Cardiac fibroblast (primary cell): ENCODE results near the gene DNM3.
A peak's percentile ranks its signal among the peaks of the same experiment; 100 is the strongest.

ENCODE experiments used
- DNase-seq, 2 donors: peaks; one replicate each; pipeline versions ENCODE4 v3.0.0 to v3.0.0-alpha.2; 2010; ENCODE audit warnings: low read depth in 2 of 2
- H3K4me3 ChIP-seq, 2 donors: replicated peaks in 1 of 2; 1 replicate in 1 of 2; 2 replicates in 1 of 2; pipeline ENCODE4 v1.5.1; 2011; ENCODE audit warnings: low read depth in 2 of 2, low read length in 2 of 2, mild to moderate bottlenecking in 2 of 2, moderate library complexity in 1 of 2
- CTCF ChIP-seq: IDR thresholded peaks from one replicate; pipeline ENCODE4 v1.5.1; 2011; ENCODE audit warnings: low read depth, mild to moderate bottlenecking, low read length, inconsistent platforms

DNM3 gene

GRCh38 chr1:172125812-172126430 is 284.6 kb downstream of the DNM3 start:
- H3K4me3 ChIP-seq: no peak overlapping the region
- DNase-seq: no peak
- TF ChIP-seq CTCF: no peak

DNA sequence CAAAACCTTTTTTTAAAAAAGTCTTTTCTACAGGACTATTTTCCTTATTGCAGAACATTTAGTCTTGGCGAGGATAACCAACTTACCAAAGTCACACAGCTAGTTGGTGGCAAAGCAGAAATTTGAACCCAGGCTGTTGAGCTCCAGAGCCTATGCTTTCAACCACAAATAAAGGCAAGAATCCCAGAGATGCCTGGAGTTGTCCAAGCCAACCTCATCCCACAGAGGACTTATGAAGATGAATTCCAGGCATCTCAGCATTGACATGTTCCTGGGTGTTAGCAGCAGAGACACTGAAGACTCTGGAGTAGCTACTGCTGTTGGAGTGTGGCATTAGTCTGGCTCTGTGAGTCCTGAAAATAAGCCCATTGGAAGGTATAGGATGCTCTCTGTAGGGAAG is 291.5 kb downstream of the DNM3 start:
- TF ChIP-seq CTCF: no peak
- no peak overlapping the region for H3K4me3 ChIP-seq

GRCh38 chr1:172134087-172134731 is 292.9 kb downstream of the DNM3 start:
- no peak for TF ChIP-seq CTCF
- peak in 1 of 2 donors; percentile 60 for DNase-seq
- H3K4me3 ChIP-seq: no peak overlapping the region

More for the DNA sequence above, 291.5 kb downstream of the DNM3 start:
- DNase-seq: no peak

DNA sequence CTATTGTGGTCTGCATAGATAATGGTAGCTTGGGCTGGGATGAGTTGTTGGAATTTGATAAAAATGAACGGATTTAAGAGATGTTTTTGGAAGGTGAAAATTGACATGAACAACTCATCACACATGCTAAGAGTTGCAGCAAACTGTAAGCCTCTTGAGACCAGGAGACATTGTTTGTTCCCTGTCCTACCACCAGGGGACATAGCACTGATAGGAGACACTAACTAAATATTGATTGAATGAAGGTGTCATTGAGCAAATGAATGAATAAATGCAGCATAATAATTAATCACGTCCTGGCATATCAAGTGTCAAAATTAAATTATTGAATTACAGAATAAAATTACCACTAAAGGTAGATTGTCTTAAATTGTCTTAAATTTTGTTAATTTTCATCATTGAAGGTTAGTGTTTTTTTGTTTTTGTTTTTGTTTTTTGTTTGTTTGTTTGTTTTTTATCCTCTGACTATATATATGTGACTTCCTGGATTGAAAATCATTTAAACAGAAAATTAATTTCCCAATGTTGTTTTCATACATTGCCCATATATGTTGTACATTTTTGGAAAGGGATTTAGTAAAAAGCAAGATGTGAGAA is 293.9 kb downstream of the DNM3 start:
- TF ChIP-seq CTCF: peak; percentile 53
- DNase-seq: peak in 1 of 2 donors; percentile 36
- no peak overlapping the region for H3K4me3 ChIP-seq

GRCh38 chr1:172135978-172136610 is 294.8 kb downstream of the DNM3 start:
- DNase-seq: peak; percentile 73 to 92
- no peak for TF ChIP-seq CTCF
- no peak overlapping the region for H3K4me3 ChIP-seq

DNA sequence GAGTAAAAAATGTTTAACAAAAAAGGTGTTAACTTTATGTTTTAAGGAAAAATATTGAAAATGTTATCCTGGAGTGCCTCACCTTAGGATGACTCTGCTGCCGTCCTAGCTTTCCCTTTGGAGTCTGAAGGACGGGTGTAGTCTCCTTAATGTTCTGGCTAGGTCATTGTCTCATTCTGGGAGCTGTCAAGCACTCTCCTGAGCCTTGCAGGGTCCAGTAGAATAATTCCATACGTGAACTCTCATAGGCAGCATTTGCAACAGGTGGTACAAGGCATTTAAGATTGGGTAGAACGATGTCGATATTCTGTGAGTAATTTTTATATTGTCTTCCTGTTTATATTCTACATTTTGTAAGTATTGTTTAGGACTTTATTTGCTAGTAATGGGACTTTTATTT is 295.6 kb downstream of the DNM3 start:
- no peak for TF ChIP-seq CTCF
- H3K4me3 ChIP-seq: no peak overlapping the region
- peak in 1 of 2 donors; percentile 58 for DNase-seq
